ENCODE results near the gene PLK1. TPM values are rescaled to one million over a fixed set of nuclear protein-coding genes. Genes with fewer than 3 reads are reported as not detected.
"Not testable (repeated sequence)": the region's sequence is repeated elsewhere in the genome, so short reads cannot be mapped to it uniquely, and the experiment has no call there.

Gene PLK1
- 117 TPM for polyA plus RNA-seq (2013, experiment 1 of 4)
- polyA plus RNA-seq (2013, experiment 2 of 4) = 93.6 TPM
- 104 TPM for polyA plus RNA-seq (2013, experiment 3 of 4)
- polyA plus RNA-seq (2013, experiment 4 of 4) = 103 TPM

GRCh38 chr16:23678430-23679273 is at the start of gene PLK1:
Gene PLK1, plus strand, starts transcription at chr16:23678889. Its CDS starts 44 bp downstream, at chr16:23678933.
- Histone ChIP-seq H3K27me3 (ENCODE audit: control insufficient read depth, insufficient read depth, low read length, poor library complexity, severe bottlenecking) (no peaks in the 10 kb centered on the region), H3K4me3 (ENCODE audit: insufficient read depth, low read depth, low read length) (peak within 1 kb of the TSS; percentile 89), H3K4me1 (ENCODE audit: control insufficient read depth, insufficient read depth, low read length) (peaks cover 18% of the 10 kb centered on the region), H3K9me3 (ENCODE audit: control insufficient read depth, low read length) (no peaks in the 10 kb centered on the region), H3K27ac (ENCODE audit: insufficient read depth, low read depth, low read length, poor library complexity, severe bottlenecking) (peak within 1 kb of the TSS; percentile 70), H3K36me3 (ENCODE audit: control insufficient read depth, insufficient read depth, low read length) (peaks cover 21% of the 10 kb centered on the region)
- 1 to 2% methylated on average over 75 of the region's 75 CpGs for WGBS, 2 experiments

- H3K27me3 ChIP-seq (ENCODE audit: control insufficient read depth, insufficient read depth, low read length, poor library complexity, severe bottlenecking) = no peaks in the 10 kb centered on the region
- H3K4me3 ChIP-seq (ENCODE audit: insufficient read depth, low read depth, low read length) = no peak overlapping the region
- H3K9me3 ChIP-seq (ENCODE audit: control insufficient read depth, low read length) = no peaks in the 10 kb centered on the region
- H3K4me1 ChIP-seq (ENCODE audit: control insufficient read depth, insufficient read depth, low read length) = no peaks in the 10 kb centered on the region
- peaks cover 41% of the 10 kb centered on the region for H3K36me3 ChIP-seq (ENCODE audit: control insufficient read depth, insufficient read depth, low read length)
- H3K27ac ChIP-seq (ENCODE audit: insufficient read depth, low read depth, low read length, poor library complexity, severe bottlenecking) = no peak overlapping the region
- 94 to 96% methylated on average over 8 of the region's 8 CpGs for WGBS, 2 experiments
Observed at GRCh38 chr16:23629516-23629915, 49.2 kb upstream of the PLK1 start.

GRCh38 chr16:23631874-23632273 is 46.8 kb upstream of the PLK1 start:
- not testable (repeated sequence) for H3K4me3 ChIP-seq (ENCODE audit: insufficient read depth, low read depth, low read length); H3K4me1 ChIP-seq (ENCODE audit: control insufficient read depth, insufficient read depth, low read length); H3K9me3 ChIP-seq (ENCODE audit: control insufficient read depth, low read length); H3K27ac ChIP-seq (ENCODE audit: insufficient read depth, low read depth, low read length, poor library complexity, severe bottlenecking); H3K27me3 ChIP-seq (ENCODE audit: control insufficient read depth, insufficient read depth, low read length, poor library complexity, severe bottlenecking)
- peaks cover 33% of the 10 kb centered on the region for H3K36me3 ChIP-seq (ENCODE audit: control insufficient read depth, insufficient read depth, low read length)
- WGBS, 2 experiments = 94 to 98% methylated on average over 3 of the region's 3 CpGs

GRCh38 chr16:23634461-23635036 is 44.1 kb upstream of the PLK1 start:
- no peaks in the 10 kb centered on the region for H3K4me1 ChIP-seq (ENCODE audit: control insufficient read depth, insufficient read depth, low read length)
- no peak overlapping the region for H3K27ac ChIP-seq (ENCODE audit: insufficient read depth, low read depth, low read length, poor library complexity, severe bottlenecking)
- peaks cover 20% of the 10 kb centered on the region for H3K36me3 ChIP-seq (ENCODE audit: control insufficient read depth, insufficient read depth, low read length)
- 93 to 97% methylated on average over 3 of the region's 4 CpGs for WGBS, 2 experiments
- H3K9me3 ChIP-seq (ENCODE audit: control insufficient read depth, low read length) = no peaks in the 10 kb centered on the region
- no peaks in the 10 kb centered on the region for H3K27me3 ChIP-seq (ENCODE audit: control insufficient read depth, insufficient read depth, low read length, poor library complexity, severe bottlenecking)
- H3K4me3 ChIP-seq (ENCODE audit: insufficient read depth, low read depth, low read length) = no peak overlapping the region

GRCh38 chr16:23635958-23636357 is 42.7 kb upstream of the PLK1 start:
- Histone ChIP-seq H3K9me3 (ENCODE audit: control insufficient read depth, low read length) (no peaks in the 10 kb centered on the region), H3K27me3 (ENCODE audit: control insufficient read depth, insufficient read depth, low read length, poor library complexity, severe bottlenecking) (no peaks in the 10 kb centered on the region), H3K4me3 (ENCODE audit: insufficient read depth, low read depth, low read length) (no peak overlapping the region), H3K27ac (ENCODE audit: insufficient read depth, low read depth, low read length, poor library complexity, severe bottlenecking) (no peak overlapping the region), H3K4me1 (ENCODE audit: control insufficient read depth, insufficient read depth, low read length) (no peaks in the 10 kb centered on the region), H3K36me3 (ENCODE audit: control insufficient read depth, insufficient read depth, low read length) (peaks cover 10% of the 10 kb centered on the region)

- Histone ChIP-seq H3K4me3 (ENCODE audit: insufficient read depth, low read depth, low read length) (peak overlapping the region; percentile 78), H3K9me3 (ENCODE audit: control insufficient read depth, low read length) (no peaks in the 10 kb centered on the region), H3K27ac (ENCODE audit: insufficient read depth, low read depth, low read length, poor library complexity, severe bottlenecking) (peak overlapping the region; percentile 72), H3K4me1 (ENCODE audit: control insufficient read depth, insufficient read depth, low read length) (no peaks in the 10 kb centered on the region), H3K36me3 (ENCODE audit: control insufficient read depth, insufficient read depth, low read length) (peaks cover 12% of the 10 kb centered on the region), H3K27me3 (ENCODE audit: control insufficient read depth, insufficient read depth, low read length, poor library complexity, severe bottlenecking) (no peaks in the 10 kb centered on the region)
- 0 to 1% methylated on average over 2 to 4 of the region's 8 CpGs for WGBS, 2 experiments
Observed at GRCh38 chr16:23640615-23640930, 38.1 kb upstream of the PLK1 start.

GRCh38 chr16:23640931-23641765 is 37.5 kb upstream of the PLK1 start, which contains the start of the genes DCTN5 and PALB2:
Gene DCTN5, plus strand, starts transcription at chr16:23641466. Its CDS starts 77 bp downstream, at chr16:23641543.
Gene PALB2, minus strand, starts transcription at chr16:23641310. Its CDS starts 153 bp downstream, at chr16:23641157.
- Histone ChIP-seq H3K27me3 (ENCODE audit: control insufficient read depth, insufficient read depth, low read length, poor library complexity, severe bottlenecking) (no peaks in the 10 kb centered on the region), H3K27ac (ENCODE audit: insufficient read depth, low read depth, low read length, poor library complexity, severe bottlenecking) (peak within 1 kb of the TSS; percentile 72), H3K4me1 (ENCODE audit: control insufficient read depth, insufficient read depth, low read length) (no peaks in the 10 kb centered on the region), H3K36me3 (ENCODE audit: control insufficient read depth, insufficient read depth, low read length) (peaks cover 18% of the 10 kb centered on the region), H3K4me3 (ENCODE audit: insufficient read depth, low read depth, low read length) (peak within 1 kb of the TSS; percentile 78), H3K9me3 (ENCODE audit: control insufficient read depth, low read length) (no peaks in the 10 kb centered on the region)
- 0% methylated on average over 64 of the region's 64 CpGs for WGBS, 2 experiments

- Histone ChIP-seq H3K36me3 (ENCODE audit: control insufficient read depth, insufficient read depth, low read length) (peaks cover 21% of the 10 kb centered on the region), H3K27ac (ENCODE audit: insufficient read depth, low read depth, low read length, poor library complexity, severe bottlenecking) (no peak overlapping the region), H3K4me1 (ENCODE audit: control insufficient read depth, insufficient read depth, low read length) (no peaks in the 10 kb centered on the region), H3K4me3 (ENCODE audit: insufficient read depth, low read depth, low read length) (peak overlapping the region; percentile 78), H3K9me3 (ENCODE audit: control insufficient read depth, low read length) (no peaks in the 10 kb centered on the region), H3K27me3 (ENCODE audit: control insufficient read depth, insufficient read depth, low read length, poor library complexity, severe bottlenecking) (no peaks in the 10 kb centered on the region)
- WGBS, 2 experiments = 72 to 75% methylated on average over 14 of the region's 14 CpGs
Observed at GRCh38 chr16:23642246-23642774, 36.4 kb upstream of the PLK1 start.

- Histone ChIP-seq H3K27me3 (ENCODE audit: control insufficient read depth, insufficient read depth, low read length, poor library complexity, severe bottlenecking) (no peaks in the 10 kb centered on the region), H3K4me3 (ENCODE audit: insufficient read depth, low read depth, low read length) (no peak overlapping the region), H3K4me1 (ENCODE audit: control insufficient read depth, insufficient read depth, low read length) (no peaks in the 10 kb centered on the region), H3K36me3 (ENCODE audit: control insufficient read depth, insufficient read depth, low read length) (peaks cover 12% of the 10 kb centered on the region), H3K9me3 (ENCODE audit: control insufficient read depth, low read length) (no peaks in the 10 kb centered on the region), H3K27ac (ENCODE audit: insufficient read depth, low read depth, low read length, poor library complexity, severe bottlenecking) (no peak overlapping the region)
- WGBS, 2 experiments = 86 to 91% methylated on average over 3 to 4 of the region's 4 CpGs
Observed at GRCh38 chr16:23650674-23651416, 27.8 kb upstream of the PLK1 start.
